GM18870 (cell line): ENCODE results near the gene ICE1.
"Not testable (repeated sequence)": the region's sequence is repeated elsewhere in the genome, so short reads cannot be mapped to it uniquely, and the experiment has no call there.

Experiments
- ATAC-seq: cut with Tn5 transposase; IDR thresholded peaks from one replicate; pipeline ENCODE4 v1.9.1; 2021; ENCODE audit warnings: moderate library complexity; ENCODE audit not compliant: unreplicated experiment

The ICE1 gene, protein sequence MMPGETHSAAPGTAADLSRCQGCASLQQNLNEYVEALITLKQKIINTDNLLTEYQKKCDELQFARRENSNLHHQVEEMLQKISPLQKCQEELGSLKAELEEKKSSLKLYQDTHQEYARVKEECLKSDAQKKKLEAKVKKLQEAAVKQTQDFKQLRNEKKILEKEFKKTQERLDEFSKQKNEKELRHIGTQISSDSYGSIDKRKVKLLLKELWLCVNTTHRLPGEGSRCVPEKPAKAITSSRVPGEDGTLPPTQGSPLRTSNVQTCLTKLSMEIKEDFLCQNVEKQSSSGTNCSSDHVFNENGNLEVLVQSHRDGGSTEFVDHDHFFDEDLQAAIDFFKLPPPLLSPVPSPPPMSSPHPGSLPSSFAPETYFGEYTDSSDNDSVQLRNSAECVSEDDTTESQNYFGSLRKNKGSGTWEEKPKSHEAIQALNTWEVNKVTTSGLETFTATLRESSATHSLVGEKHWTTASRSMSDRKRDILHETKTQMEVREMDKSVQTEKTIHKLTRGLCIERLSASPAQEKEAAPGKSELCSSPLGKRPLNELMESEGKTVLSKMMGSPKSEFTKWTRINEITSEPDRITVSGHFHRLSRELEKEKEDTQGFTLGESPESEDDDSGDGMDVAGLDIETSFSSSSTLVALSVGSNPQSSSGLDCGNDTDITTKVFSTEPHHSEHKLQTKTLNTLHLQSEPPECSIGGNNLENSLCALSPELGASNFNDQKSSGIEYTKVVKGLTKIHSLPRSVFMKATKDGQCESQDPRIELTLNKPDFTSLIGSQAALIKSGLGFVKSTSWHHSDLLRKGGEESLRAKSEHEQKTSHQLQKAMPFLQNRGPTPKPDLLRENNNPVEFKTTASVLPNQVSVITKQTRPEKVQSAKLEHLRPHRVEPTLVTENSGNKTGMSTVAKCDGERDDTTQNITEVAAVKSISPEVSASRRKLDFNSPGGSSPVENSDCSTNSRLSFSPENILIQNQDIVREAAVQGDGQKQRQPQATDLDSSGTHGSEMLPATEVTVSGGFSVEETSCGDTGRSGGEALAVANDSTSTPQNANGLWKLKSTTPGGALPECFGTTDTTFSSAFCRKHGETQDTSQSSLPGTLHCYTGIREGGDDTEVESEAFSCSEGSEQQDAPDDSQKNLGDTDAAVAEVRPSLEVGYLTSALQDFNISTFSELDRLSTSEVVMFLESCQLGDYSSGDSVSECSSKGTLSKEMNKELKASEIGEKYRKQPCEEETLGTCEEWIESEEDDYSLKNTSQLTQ (N-terminal part only)

DNA sequence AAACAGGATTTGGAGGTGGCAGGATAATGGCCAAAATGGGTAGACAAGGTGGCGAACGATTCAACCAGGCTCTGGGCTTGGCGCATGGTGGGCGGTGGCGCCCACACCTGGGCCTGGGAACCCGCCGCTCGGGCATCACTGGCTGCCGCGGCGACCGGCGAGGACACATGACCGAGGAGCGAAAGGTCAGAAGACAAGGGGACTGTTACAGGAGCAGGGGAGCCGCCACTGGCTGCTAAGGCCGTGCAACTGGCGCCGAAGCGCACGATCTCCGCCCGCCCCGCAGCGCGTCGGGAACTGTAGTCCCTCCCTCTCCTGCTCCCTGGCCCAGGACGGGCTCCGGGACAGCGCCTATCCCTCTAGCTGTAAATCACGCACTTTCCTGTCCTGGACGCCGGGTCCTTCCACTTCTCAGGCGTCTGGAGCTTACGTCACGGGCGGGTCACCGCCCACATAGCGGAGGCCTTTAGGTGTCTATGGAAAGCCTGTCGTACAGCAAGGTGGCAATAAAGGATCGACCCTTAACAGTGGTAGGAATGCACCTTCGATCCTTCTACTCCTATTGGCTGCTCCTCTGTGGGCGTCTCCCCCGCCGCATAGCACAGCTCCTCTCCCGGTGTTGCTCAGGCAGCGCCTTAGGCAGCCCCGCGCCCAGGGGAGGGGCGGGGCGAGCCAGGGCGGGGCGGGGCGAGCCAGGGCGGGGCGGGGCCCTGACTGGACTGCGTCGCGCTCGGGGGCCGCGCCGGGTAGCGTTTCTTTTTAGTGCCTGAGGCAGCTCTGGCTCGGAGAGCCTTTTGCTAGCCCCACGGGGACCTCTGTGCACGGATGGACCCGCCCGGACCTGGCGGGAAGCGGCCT, at the start of gene ICE1:
TSS of gene ICE1 (plus strand) at position 717 of the 858 bp plus-strand sequence. CDS start 239 bp downstream, outside the sequence.
- peak; percentile 83 for ATAC-seq

- no peak for ATAC-seq
Observed at GRCh38 chr5:5372930-5373329, 49.5 kb upstream of the ICE1 start.

DNA sequence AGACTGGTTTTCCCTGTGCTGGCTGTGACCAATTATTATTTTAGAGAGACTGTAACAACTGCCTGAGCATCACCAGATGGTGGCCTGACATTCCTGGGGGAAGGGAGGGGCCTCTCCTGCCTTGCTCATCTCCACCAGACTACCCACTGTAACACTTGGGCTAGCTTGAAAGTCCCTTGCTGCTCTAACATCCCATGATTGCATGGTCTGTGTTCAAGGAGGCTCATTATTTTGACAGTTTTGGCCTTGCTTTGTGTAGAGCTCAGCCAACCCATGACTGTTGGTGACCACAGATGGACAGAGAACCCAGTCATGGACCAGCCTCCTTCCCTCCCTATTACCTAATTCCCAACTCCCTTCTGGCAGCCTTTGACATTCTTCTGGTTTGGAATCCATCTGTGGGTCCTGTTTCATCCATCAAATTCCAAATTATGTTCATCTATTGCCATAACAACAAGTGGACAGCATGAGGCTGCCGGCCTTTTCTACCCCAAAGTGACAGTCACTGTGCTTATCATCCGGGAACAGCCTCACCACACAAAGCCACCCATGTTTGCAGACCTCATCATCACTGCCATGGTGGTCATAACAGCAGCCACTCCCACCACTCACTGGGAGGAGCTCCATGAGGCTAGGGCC, 49.0 kb upstream of the ICE1 start:
- no peak for ATAC-seq

GRCh38 chr5:5374009-5374715, 48.3 kb upstream of the ICE1 start:
- ATAC-seq: no peak

GRCh38 chr5:5377780-5378179, 44.7 kb upstream of the ICE1 start:
- ATAC-seq: no peak

GRCh38 chr5:5378531-5378930, 43.9 kb upstream of the ICE1 start:
- ATAC-seq: no peak

GRCh38 chr5:5380298-5380697, 42.2 kb upstream of the ICE1 start:
- ATAC-seq: no peak

DNA sequence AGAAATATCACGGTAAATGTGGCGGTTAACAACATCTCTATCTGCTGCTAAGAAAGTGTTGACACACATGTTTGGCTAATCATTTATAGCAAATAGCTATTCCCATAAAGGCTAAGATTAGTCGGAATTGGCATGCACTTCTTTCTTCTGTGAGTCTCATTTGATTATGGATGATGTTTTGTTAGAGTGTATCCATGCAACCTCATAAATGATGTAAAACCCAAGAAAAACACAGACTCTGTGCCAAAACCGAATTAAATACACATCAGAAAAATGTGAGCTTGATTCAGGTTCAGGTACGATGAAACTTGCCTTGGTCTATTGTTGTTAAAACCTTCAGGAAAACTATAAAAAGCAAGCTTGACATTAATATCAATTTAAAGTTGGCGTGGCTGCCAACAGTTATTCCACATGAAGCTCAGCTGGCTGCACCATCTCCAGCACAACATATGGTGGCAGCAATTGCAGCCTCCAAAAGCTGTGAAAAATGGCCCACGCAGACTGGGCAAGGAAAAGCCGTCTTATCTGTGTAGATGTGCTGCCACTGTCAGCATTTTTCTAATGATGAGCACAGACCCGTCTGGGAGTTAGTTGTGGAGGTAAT, 41.1 kb upstream of the ICE1 start:
- no peak for ATAC-seq

DNA sequence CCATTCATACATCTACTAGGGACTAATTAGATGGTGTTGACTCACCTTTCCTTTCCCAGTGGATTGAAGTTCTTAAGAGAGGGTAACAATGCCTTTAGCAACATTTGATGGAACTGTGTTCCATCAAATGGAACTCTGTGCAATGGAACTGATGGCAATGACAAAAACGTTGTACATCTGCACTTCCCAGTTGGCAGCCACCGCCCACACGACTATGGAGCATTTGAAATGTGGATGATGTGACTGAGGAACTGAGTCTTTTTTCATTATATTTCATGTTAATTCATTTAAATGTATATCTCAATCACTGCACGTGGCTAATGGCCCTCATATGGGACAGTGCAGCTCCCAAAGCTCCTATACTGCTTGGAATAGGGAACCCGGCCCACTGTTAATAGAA, 39.0 kb upstream of the ICE1 start:
- ATAC-seq: no peak

DNA sequence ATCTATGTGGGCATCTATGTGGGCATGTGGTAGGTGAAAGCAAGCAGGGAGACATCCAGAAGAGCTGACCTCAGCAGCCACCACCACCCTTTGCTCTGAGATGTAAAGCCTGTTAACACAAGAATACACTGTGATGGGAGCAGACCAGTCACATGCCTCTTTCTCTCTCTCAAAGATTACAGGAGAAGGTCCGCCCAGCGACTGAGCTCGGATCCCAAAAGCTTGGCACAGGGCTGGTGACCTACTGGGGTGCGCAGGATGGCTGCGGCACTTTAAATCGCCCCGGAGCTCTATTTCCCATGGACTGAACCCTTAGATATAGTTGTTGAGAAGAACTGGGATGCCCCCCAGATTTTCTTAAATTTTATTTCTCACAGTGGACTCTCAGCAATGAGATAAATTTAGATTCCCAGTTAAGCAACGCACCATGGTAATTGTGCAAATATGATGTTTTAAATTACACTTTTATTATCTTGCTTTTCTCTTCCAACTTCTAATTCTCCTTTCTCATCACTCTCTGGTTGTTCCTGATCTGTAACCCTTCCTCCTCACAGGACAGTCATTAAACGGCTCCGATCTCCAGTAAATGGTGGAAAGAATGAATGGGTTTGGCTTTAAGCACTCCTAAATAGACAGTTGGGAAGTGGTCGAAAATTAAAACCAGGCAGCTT, 37.7 kb upstream of the ICE1 start:
- ATAC-seq: no peak

- no peak for ATAC-seq
Observed at GRCh38 chr5:5385331-5385662, 37.2 kb upstream of the ICE1 start.

DNA sequence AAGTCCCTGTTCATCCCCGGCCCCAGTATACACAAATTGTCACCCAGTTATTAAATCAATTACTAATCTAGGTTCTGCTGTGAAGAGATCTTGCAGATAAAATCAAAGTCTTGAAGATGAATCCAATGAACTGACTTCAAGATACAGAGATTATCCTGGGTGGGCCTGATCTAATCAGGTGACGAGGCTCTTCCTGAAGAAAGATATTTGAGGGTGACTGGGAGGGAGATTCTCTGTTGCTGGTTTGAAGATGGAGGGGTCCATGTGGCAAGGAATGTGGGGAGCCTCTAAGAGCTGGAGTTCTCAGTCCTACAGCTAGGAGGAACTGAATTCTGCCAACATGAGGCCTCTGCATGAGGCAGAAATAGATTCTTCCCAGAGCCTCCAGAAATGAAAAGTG, 36.1 kb upstream of the ICE1 start:
- ATAC-seq: no peak

DNA sequence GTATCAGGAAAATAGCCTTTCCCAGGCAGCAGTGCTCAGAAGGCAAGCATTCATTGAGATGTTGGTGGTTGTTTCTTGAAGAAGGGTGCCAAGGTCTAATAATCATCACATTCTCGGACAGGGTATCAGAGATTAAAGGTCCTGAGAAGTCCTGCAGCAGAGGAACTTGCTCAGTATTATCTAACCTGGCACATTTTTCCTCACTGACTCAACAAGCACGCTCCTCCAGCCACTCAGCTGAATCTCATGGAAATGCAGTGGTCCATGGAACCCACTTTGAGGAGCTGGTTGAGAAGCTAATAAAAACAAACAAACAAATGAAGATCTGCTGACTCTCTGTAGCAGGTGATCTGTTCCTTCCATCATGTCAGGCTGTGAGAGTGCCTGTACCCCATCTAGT, 35.3 kb upstream of the ICE1 start:
- ATAC-seq: no peak

DNA sequence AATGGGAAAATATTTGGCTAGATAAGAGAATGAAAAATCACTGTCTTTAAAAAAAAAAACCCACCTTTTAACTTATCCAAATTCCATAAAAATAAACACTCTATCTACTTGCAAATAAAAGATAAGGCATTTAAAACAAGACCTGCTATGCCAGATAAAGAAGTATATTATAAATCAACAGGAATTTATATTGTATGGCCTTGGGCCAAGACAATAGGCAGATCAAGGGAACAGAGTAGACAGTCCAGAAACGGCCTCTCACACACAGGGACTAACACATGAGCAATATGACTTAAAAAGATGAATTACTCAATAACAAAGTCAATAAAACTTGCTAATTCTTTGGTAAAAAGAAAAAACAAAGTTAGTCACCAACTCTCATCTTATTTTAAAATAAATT, 34.7 kb upstream of the ICE1 start:
- no peak for ATAC-seq

DNA sequence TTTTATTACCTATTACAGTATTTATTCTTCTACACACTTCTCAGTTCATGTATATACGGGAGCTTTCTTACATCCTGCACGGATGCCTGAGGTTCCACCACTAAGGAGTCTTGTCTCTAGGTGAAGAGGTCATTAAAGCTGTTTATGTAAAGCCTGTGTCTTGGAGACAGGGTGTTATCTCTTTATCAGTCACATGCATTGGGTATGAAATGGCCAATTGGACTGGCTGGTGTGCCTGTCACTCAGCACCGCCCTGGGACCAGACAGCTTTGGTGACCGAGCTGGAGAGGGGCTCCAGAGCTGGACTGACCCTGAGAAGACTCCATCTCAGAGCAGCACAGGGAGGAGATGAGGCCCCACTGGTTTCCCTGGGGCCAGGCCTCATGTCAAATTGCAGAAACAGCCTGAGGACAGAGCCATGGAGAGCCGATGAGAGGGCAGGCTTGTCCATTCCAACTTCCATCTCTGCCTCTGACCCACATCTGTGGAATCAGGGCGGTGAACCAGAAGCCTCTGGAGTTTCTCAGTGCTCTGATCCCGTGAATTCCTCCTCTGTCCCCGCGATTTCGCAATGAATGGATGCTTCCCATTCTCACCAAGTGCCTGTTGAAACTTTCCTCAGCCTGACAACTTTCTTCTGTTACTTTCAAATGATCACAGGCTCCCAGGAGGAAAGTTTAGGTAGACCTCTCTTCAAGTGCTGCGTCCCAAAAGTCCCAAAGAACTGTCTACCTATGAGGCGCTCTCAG, 32.2 kb upstream of the ICE1 start:
- not testable (repeated sequence) for ATAC-seq

DNA sequence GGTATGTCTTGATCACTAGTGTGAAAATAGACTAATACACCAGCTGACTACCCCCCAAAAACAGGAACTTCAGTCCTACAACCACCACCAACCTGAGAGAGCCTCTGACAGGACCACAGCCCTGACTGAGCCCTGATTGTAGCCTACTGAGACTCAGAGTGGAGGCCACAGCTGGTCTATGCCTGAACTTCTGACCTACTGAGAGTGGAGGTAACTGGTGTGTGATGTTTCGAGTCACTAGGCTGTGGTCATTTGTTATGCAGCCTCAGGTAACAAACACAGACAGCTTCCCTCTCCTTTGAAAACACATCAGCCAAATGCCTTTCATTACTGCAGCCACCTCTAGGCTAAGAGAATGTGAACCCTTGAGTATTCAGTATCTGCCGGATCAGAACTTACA, 30.0 kb upstream of the ICE1 start:
- ATAC-seq: not testable (repeated sequence)

DNA sequence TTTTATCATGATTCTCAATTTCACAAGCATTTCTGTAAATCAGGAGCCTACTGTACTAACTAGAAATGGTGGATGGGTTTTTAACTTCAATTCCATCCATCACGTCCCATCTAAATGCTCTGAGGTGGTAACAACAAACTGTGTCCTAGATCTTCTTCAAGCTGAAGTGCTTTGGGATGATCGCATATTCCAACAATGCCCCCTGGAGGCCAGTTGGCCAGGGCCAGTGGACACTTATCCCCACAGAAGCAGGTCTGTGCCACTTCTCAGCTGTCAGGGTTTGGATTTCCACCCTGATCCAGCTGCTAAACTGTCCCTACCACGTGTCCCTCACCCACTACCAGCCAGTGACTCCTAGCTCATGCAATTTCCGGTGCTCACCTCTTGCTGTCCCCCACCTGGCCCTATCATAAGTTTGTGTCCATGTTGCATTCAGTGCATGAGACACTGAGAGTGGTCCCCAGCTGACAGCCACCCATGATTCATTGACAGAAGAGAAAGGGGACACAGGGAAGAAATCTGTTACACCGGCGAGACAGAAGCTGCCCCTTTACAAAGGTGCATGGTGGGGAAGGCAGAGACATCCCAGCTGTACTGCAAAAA, 28.0 kb upstream of the ICE1 start:
- not testable (repeated sequence) for ATAC-seq
